Activated T-cell treated with anti-CD3 and anti-CD28 coated beads, Interleukin-2, amount 50 U/mL, for 48 hours (primary cell): ENCODE results near the gene PLXND1.

Source experiments
- DNase-seq, 2 experiments: peaks; one replicate each; pipeline ENCODE4 v3.0.0-alpha.2; 2020

Gene PLXND1

DNA sequence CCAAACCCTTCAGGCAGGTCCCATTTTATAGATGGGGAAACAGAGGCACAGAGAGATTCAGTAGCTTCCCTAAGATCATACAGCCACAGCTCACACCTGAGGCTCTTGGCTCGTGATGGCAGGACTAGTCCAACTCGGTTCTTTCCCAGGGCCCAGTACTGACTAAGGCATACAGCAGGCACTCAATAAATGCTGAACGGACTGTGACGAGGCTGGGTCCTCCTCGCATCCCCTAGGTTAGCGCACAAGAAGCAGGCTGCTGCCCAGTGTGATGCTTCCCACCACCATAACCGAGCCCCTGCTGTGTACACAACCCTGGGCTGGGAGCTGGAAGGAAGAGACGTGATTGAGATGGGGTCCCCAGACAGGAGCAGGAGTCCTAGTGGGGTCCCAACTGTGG lies 24.9 kb downstream of the PLXND1 start:
- no peak for DNase-seq

DNA sequence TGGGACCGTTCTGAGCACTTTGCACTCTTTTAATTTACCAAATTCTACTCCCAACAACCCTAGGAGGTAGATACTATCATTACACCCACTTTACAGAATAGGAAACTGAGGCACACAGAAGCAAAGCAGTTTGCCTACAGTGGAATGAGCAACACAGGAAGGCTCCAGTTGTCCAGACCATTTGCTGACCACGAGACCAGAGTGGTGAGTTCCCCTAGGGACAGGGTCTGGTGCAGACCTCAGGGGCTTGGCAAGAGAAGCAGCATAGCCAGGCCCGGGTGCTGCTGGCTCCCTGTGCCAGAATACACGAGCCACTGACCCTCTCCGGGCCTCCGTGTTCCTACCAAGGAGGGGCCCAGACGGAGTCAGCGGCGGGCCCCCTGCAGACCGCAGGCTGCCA lies 26.5 kb downstream of the PLXND1 start:
- DNase-seq = no peak

DNA sequence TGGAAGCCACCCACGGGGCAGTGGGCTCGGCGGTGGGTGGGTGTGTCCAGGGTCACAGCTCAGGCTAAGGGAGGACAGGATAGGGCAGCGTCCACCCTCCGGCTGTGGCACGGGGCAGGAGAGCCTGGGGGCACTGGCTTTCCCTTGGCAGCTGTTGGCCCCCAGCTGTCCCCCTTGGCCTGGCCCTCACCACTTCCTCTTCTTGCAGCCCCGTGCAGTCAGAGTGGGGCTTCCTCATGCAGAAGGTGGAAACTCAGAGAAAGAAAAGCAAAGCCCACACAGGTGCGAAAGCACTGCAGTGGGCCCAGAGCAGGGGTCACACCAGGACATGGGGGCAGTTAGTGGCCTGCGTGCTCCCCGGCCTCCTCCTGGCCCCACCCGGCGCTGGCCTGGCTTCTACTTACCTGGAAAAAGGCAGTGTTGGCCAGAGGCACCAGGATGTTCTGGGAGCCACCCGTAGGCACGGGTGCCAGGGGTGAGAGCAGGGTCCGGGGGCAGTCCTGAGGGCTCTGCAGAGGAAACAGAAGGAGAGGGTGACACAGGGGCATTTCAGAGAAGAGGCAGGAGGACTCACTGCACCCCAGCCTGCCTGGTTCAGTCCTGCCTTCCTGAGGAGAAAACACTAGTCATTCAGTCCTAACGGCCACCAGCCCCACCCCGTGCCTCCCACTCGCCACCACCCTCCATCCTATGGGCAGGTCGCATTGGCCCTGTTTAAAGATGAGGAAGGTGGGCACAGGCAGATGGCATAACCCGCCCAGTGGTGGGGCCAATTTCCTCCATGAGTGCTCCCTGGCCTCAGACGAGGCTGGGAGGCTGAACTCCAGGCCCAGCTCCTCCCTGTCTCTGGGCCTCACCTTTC lies 28.3 kb downstream of the PLXND1 start:
- peak in 1 of 2 experiments; percentile 35 for DNase-seq

DNA sequence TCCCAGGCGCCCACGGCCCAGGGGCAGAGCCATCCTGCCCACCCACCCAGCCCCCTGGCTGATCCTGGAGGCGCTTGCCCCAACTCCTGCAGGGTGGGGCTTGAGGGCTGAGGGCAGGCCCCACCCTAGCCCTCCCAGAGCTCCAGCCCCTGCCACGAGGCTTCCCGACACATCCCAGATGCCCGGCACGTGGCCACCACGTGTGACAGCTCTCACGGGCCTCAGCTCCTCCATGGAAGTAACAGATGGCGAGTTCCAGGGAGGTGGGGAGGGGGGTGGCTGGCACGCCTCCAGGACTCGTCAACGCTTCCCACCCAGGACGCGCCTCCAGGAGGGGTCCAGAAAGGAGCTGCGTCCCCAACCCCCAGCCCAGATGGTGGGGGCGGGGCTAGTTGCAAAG lies 29.1 kb downstream of the PLXND1 start:
- no peak for DNase-seq

DNA sequence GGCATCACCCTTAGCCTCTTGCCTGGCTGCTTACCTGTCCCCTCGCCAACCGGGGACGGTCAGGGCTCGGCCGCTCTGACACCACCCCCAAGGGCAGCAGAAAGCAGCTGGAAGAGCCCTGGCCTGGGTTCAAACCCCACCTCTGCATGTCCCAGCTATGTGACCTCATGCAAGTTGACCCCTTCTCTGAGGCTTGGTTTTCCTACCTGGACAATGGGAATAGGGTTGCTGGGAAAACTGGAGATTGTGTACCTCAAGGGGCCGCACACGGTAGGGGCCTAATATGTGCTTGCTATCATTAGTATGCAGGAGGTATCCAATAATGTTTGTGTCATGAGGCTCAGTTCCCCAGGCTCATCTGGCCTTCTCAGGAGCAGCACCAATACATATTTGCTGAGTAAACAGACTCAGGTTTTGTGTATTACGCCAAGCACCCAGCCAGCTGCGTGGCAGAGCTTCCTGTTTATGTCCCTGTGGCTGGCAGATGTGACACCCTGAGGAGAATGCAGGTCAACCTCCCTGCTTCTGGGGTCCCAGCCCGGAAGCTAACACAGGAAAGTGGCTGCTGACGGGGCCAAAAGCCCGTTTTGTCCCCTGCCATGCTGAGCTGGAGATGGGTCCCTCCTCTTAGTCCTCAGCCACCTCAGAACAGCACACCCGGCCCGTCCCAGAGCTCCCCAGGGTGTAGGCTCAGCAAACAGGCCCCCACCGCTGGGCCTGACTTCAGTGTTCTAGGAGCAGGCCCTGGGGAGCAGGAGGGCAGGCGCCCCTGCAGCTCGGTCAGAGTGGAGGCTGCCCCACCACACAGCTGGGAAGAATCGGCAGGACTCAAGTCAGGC lies 29.7 kb downstream of the PLXND1 start:
- DNase-seq = peak; percentile 54 to 56

DNA sequence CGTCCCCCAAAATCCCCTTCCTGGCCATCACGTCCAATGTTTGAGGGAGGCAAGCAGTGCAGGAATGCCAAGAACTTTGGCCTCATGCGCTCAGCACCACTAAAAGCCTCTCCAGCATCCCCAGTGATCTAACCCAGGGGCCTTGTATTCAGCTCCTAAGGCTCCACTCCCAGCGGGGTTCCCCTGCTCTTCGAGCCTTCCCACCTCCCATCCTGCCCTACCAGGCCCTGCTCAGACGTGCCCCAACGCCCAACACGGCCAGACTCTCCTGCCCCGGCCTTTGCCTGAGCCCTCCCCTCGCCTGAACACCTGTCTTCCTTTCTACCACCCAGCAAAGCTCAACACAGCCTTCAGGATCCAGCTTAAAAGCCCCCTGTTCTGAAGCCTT lies 30.5 kb downstream of the PLXND1 start:
- no peak for DNase-seq

DNA sequence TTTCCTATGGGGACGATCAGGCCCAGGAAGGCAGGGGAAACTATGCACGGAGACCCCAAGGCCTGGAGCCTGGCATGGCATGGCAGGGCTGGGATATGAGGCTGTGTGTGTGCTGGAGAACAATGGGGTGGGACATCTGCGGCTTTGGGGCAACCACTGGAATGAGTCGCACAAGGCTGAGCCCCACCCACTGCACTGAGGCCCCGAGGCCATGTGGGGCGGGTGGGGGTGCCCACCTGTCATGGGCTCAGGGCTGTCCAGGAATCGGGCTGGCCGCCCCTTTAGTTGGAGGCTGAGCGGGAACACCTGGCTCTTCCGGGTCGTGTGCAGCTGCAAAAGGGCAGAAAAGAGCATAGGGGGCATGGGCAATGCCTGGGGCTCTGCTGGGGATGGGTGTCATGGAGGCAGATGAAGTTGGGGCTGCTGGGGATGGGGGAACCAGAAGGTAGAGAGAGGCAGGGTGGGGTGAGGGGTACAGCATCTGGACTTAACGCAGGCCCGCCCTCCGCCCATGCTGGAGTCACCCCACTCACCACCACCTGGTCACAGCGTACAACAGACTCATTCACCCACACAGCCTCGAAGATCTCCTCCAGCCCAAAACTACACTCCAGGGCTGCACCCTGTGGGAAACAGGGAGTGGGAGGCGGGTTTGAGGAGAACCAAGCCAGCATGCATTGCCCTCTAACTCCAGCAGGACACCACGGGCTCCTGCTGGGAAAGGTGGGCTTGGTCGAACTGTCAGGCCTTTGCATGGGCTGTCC lies 31.1 kb downstream of the PLXND1 start:
- no peak for DNase-seq

DNA sequence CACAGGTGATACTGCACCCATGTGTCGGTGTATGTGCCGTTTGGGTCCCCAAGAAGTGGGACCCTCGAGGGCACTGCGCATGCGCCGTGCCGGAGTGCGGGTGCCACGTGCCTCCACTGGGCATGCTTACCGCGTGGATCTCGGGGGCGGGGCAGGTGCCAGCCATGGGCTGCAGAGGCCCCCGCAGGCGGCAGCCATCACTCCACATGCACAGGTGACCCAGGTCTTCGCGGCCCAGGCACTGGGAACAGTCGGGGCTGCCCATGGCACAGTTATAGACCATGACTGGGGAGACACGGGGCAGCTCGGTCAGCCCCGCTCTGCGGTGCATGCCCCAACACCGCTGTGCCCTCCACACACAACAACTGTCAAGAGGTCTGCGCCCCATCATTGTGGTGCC lies 32.3 kb downstream of the PLXND1 start:
- DNase-seq = no peak

DNA sequence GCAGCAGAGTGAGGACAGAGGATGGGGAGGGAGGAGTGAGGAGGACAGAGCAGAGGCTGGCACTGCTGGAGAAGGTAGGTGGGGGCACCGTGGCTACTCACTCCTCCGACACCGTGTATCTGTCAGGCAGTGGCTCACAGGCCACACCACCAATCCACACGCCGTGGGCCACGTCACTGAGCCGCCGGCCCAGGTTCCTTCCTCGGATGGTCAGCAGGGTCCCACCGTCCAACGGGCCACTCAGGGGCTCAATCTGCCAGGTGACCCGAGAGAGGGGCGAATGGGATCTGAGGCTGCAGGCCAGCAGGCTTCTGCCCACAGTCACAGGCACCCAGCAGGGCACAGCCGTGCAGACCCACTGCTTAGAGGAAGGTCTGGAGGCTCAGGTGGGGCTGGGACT lies 33.0 kb downstream of the PLXND1 start:
- DNase-seq = no peak

DNA sequence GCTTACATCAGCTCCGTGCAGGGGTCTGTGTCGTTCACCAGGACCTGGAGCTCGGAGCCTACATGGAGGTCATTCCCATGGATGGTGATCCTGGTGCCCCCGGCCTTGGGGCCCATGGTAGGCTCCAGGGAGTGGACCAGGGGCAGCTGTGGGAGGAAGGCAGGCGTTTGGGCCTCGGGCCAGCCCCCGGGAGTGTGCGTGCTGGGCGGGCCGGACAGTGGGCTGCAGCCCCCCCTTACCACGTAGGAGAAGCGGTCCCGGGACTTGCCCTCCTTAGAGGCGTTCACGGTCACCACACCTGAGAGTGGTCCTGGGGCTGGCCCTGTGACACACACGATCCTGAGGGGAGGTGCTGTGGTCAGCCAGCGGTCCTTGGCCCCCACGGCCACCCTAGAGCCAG lies 33.9 kb downstream of the PLXND1 start:
- DNase-seq = no peak

DNA sequence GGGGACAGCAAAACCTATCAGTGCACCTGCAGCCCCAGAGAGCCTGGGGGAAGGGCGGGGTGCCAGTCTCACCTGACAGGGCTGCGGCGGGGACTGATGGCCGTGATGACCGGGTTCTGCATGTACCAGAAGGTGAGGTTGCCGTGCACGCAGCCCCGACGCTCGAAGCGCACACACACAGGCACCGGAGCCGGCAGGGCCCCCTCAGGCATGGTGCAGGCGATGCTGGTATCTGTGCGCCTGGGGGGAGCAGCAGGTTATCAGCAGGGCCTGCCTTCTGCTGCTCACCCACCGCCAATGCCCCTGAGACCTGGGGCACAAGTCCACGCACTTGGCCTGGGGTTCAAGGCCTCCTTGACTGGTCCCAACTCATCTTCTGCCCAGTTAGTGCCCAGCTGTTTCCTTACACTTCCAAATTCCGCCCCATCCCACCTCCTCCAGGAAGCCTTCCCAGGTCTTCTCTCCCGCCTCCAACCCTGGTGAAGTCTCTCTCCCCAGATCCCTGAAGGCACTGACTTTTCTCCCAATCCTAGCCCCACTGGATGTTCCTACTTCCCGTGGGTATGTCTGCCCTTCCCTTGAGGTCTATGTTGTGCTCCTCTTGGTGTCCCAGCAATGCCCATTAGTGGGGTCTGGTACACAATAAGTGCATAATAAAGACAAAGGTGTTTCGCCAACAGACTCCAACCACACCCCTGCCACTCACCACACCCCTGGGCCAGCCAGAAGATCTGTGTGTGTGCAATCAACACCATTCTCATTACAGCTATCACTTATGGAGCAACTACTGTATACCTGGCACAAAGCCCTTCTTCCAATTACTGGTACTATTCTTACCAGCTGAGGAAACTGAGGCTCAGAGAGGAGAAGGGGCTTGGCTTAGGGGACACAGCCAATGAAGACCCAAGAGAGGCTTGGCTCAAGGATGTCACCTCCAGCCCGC lies 34.6 kb downstream of the PLXND1 start:
- DNase-seq = no peak

DNA sequence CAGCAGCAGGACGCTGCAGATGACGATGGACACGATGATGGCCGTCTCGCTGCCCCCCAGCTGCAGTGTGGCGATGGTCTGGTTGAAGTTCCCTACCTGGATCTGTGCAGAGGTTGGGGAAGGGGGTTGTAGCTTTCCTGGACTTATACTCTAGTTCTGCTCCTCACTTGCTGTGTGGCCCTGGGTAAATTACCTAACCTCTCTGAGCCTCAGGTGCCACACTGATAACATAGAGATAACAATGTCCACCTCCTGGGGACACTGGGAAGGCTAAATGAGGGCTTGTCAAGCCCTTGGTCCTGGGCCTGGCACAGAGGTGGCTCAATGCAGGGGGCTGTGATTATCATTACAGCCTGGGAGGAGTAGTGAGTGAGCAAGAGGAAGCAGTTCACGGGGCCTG lies 36.6 kb downstream of the PLXND1 start:
- no peak for DNase-seq

DNA sequence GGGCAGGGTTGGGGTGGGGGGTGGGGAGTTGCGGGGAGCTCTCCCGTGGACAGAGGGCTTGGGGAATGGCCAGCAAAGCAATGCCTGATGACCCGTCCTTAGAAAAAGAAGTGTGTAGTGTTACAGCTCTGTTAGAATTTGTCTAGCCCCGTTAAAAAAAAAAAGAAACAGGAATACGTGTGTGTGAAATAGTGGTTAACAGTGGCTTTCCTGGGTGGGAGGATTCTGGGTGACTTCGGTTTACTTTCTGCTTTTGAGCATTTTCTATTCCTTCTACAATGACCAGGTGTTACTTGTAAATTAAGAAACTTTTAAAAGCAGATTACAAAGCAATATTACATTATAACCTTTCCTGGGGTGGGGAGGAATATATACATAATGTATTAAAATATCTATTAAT lies 38.5 kb downstream of the PLXND1 start:
- no peak for DNase-seq

DNA sequence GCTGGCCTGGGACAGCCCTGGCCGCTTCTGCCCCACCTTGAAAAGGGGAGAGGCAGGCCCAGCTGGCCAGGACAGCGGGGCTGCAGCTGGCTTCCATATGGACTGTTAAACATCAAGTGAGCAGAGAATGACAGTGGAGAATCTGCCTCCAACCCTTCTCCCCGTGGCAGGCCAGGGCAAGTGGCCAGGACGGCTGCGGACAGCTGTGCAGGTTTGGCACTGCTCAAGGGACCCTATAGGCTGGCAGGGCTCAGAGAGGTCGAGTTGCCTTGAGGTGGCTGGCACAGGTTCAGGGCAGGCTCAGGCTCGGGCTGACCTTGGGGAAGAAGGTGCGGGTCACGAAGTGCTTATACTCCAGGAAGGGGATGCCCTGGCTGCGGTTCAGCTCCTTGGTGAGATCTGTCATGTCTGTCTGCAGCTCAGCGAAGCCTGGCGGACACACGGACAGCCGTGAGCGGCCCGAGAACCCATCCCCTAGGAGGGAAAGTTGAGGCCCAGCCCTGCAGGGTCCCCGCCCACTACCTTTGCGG lies 39.2 kb downstream of the PLXND1 start:
- DNase-seq = no peak

DNA sequence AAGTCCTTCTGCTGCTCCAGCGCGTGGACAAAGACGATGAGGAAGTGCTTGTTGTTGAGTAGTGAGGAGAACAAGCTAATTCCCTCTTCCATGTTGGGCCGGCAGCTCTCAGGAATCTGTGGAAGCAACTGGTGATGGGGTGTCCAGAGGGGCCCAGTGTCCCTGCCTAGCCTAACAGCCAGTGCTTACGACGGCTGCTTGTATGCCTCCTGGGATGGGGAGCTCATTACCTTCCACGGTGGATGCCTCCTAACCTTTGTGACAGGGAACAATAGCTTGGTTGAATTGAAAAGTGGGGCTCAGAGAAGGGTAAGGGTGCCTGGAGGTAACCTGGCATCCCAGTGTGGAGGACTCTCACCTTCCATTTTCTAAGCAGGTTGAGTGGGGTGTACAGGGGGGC lies 40.6 kb downstream of the PLXND1 start:
- DNase-seq = no peak

DNA sequence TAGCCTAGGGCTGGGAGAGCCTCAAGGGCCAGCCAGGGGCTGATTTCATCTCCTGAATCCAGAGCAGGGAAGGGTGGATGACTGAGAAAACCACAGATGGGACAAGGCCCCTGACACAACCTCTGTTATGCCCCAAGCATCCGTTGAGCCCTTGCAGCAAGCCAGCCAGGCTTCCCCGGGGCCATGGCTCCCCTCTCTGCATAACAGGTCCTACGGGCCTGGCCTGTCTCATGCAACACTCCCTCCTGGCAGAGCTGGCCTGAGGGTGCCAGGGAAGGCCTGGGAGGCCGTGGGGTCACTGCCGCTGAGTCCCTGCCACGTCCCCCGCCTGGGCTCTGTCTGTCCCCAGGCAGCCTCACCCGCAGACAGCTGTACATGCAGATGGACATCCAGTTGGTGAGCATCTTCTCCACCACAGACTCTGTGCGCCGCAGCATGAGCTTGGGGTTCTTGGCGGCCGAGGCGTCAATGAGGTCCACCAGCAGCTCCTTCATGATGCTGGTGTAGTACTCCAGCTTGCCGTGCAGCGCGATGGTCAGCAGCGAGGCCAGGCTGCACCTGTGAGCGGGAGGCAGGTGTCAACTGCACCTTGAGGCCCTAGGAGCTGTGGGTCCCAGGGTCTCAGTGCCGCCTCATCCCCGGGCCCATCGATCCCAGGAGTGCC lies 41.4 kb downstream of the PLXND1 start:
- no peak for DNase-seq

DNA sequence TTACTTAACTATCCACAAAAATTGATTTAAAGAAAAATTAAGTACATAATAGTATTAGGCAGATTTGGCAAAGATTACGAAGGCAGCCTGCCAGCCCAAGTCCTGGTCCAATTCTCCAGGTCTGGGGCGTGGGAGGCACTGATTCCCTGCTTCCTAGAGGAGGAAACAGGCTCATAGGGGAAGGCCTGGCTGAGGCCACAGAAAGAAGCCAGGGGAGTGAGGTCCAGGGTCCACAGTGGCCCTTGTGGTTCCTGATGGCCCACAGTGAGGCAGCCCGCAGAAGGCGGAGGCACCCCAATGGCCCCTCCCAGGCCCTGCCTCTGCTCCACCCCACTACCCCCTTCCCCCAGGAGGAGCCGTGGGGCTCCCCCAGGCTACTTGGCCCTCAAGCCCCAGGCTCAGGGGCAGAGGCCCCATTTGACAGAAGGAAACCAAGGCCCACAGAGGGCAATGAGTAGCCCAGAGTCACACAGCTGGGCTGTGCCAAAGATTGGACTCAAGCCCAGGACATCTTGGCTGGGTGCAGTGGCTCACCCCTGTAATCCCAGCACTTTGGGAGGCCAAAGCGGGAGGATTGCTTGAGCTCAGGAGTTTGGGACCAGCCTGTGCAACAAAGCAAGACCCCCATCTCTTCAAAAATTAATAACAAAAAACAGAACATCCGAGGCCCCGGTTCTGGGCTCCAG lies 42.5 kb downstream of the PLXND1 start:
- no peak for DNase-seq

DNA sequence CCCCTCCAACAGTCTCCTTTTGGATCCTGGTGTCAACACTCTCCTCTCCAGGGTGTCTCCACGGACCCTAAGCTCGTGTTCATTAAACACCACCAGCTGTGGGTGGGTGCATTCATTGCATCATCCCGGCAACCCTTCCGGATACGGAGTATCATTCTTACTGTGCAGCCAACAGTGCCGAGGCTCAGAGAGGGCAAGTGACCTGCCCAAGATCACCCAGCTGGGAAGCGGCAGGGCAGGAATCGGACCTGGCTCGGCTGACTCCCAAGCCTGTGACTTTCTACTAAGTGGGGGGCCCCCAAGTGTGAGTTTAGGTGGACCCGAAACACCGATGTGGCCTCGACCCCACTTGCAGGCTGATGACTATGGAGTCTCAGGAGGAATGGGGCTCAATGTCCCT lies 43.1 kb downstream of the PLXND1 start:
- no peak for DNase-seq

DNA sequence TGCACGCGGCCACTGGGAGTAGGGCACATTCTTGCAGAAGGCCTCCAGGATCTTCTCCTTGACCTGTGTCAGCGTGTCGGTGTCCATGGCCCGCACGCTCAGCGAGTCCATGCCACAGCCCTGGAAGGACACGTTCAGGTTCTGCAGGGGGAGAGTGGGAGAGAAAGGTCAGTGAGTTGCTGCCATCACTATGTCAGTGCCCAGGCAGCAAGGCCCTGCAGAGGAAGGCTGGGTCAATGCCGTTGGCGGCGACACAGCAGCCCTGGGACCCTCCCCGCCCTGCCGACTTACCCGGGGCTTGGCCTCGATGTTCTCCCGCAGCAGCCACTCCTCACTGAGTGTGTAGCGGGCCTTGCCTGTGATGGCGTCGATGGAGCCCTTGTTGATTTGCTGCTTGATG lies 43.7 kb downstream of the PLXND1 start:
- DNase-seq = no peak

DNA sequence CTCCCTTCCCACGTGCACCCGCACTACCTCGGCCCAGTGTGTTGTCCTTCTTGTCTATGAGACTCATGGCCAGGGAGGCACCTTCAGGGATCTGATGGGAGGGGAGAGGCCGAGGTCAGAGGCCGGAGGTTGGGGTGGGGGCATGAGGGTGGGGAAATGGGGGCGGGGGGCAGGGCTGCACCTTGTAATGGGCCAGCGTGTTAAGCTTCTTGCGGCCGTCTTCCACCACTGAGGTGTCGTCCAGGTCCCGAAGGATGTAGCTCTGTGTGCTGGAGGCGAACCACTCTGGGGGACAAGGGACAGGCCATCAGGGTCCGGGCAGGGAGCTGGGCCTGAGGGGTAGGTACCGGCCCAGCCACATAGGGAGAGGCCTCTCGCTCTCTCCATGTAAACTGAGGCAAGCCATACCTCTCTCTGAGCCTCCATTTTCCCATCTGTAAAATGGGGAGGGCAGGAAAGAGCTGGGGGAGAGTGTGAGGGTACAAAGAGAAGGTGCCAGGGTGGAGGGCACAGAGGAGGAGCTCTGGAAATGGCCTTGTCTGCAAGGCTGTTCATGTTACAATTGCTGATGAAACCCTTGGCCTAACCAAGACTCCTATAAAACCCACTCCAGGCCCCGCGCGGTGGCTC lies 44.7 kb downstream of the PLXND1 start:
- DNase-seq = no peak
